SIG-M5 (cell line): ENCODE measurements around the gene TRUB2.
"Not testable (repeated sequence)": the region's sequence is repeated elsewhere in the genome, so short reads cannot be mapped to it uniquely, and the experiment has no call there.

Source experiments
- DNase-seq: peaks from one replicate; lab custom pipeline; 2025; lab: John Stamatoyannopoulos, UW

TRUB2 gene

DNA sequence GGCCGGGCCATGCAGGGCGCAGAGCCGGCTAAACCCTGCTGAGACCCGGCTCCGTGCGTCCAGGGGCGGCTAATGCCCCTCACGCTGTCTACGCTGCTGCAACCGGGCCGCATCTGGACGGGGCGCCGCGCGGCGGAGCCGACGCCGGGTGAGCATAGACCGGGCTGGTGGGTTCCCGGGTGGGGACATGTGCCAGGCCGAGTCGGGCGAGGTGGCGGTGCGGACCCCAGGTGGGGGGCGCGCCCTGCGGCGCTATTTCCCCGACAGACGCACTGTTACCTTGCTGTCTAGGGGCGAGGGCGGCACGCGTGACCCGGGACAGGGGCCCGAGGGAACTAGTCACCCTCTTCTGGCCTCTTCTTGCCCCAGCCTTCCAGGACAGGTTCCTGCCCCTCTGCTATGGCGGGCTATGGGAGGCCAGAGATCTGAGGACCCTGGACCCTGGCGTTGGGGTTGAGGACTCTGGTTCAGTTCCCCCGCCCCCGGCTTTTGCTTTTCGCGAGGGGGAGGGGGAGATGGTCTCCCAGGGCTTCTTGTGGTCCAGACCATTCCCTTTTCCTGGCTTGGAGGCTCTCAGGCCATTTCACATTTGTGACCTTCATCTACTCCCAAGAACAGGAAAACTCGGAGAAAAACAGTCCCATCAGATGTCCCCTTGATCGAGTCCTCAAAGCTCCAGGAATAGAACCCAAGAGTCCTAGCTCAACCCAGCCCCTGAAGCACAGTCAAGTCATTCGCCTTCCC lies 18.6 kb upstream of the TRUB2 start:
- DNase-seq = no peak

GRCh38 chr9:128339761-128340690 lies 17.8 kb upstream of the TRUB2 start, which contains the start of gene SLC27A4:
Gene SLC27A4, plus strand, starts transcription at chr9:128340527. Its CDS starts 2,606 bp downstream, at chr9:128343133.
- DNase-seq = no peak

GRCh38 chr9:128338852-128339614 lies 16.8 kb upstream of the TRUB2 start:
- not testable (repeated sequence) for DNase-seq

DNA sequence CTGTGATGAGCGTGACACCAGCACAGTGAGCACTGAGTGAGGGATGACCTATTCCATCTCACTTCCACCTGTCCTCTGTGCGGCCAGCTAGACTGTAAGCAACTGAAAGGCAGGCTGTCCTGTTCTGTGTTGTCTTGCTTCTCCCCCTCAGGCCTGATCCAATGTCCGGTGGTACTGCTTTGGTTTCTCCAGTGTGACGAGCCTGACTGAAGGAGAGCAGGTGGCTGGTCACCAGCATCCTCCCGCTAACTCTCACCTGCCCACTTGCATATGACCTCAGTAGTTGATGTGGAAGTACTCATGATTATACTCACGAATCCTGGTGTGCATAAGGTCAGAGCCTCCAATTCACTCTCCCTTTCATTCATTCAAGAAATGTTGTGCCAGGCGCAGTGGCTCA lies 15.7 kb upstream of the TRUB2 start:
- DNase-seq = no peak

- no peak for DNase-seq
Measured at GRCh38 chr9:128335914-128336313, 13.7 kb upstream of the TRUB2 start.

DNA sequence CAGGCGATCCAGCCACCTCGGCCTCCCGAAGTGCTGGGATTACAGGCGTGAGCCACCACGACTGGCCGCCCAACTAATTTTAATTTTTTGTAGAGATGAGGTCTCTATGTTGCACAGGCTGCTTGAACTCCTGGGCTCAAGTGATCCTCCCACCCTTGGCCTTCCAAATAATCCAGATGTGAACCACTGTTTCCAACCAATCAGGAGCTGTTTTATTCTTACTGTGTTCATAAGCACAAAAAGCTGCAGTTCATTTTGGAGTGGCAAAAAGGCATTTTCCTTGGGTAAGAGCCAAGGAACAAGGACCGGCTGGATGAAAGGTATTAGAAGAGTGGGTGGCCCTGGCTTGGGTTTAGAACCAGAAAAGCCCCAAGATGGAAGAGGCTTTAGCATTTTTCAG lies 12.9 kb upstream of the TRUB2 start:
- DNase-seq = no peak

GRCh38 chr9:128333451-128333869 lies 11.2 kb upstream of the TRUB2 start:
- DNase-seq = no peak

DNA sequence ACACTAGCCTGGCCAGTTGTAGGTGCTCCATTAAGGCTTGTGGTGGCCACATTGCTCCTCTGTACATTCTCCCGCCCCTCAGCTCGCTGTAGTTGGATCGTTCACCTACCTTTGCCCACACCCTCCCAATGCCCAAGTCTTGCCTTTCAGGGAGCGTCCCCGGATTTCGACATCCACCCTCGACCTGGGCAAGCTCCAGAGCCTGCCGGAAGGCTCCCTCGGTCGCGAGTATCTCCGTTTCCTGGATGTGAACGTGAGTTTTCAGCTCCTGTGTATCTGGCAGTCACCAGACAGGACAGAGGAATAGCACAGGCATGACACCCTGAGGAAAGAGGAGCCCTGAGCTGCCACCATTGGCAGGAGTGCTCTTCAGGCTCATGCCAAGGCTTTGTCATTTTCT lies 3.4 kb upstream of the TRUB2 start:
- DNase-seq = no peak

DNA sequence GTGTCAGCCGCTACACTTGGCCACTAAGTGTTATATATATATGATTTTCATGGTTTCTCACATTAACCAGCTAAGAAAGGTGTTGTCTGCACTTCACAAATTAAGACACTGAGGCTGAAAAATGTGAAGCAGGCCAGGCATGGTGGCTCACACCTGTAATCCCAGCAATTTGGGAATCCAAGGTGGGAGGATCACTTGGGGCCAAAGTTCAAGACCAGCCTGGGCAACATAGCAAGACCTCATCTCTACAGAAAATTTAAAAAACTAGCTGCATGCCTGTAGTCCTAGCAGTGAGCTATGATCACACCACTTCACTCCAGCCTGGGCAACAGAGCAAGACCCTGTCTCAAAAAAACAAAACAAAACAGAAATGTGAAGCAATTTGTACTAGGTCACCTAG lies 2.2 kb upstream of the TRUB2 start:
- no peak for DNase-seq

GRCh38 chr9:128323791-128324190 lies 1.5 kb upstream of the TRUB2 start:
- no peak for DNase-seq

DNA sequence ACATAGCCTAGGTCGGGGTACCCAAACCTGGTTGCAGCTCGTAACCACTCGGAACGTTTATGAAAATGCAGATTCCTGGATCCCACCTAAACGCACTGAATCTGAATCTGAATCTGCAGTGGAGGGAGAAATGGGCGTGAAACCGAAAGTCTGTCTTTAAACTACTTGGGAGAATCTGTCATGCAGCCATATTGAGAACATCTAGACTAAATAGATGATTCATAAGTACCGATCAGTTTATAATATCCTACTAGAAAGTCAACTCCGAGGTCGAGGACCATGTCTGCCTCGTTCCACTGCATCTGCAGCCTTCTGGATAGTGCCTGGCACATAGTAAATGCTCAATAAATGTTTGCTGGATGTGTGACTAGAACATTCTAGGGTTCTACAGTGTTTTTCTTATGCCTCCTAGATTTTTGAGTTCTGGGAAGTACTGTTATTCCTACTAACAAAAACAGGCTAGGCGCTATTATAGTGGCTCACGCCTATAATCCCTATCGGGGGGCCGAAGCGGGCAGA lies 1.0 kb upstream of the TRUB2 start:
- no peak for DNase-seq

DNA sequence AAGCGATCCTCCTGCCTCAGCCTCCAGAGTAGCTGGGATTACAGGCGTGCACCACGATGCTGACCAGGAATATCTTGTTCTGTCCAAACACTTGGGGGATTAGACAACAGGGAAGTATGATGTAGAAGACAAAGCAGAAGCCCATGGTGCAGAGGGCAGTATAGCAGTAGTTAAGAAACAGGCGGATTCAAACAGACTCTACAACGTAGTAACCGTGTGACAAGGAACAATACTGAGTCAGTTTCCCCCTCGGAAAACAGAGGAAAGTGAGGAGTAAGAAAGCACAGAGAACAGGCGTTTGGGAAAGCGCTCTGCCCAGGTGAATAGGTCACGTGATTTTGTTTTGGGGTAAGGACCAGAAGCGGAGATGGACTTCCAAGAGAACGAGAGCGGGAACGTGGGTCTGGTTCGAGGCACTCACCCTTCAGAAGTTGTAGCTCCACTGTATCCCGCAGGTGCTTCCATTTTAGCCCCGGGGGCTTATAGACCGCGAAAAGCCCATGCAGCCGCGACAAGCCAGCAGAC lies 306 bp downstream of the TRUB2 start:
- no peak for DNase-seq

DNA sequence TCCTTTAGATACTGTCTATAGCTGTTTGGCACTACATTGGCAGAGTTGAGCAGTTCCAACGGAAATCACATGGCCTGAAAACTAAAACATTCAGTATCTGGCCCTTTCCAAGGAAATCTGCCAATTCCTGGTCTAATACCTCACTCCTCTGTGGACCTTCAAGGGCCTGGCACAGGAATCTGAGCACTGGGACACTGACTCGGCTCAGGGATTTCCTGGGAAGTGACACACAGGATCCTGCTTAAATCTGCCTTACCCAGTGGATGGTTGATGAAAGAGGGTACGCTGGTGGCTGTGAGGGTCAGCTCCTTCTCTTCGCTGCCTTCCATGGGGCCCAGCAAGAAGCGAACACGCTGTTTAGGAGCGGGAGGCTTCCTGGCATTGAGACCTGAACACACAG lies 904 bp downstream of the TRUB2 start:
- DNase-seq = no peak

- DNase-seq = no peak
Measured at GRCh38 chr9:128317629-128318028, 4.6 kb downstream of the TRUB2 start.

- DNase-seq = no peak
Measured at GRCh38 chr9:128316421-128316820, 5.8 kb downstream of the TRUB2 start.

DNA sequence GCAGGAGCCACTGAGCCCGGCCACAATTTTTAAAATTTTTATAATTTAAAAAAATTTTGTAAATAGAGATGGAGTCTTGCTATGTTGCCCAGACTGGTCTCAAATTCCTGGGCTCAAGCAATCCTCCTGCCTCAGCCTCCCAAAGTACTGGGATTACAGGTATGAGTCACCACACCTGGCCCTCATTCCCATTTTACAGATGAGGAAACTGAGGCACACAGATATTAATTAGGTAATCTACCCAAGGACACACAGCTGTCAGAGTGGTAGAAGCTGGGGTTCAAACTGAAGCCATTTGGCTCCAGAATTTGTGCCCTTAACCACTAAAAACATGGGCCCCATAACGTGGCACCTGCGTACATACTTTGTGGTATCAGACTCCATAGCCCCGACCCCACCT lies 7.5 kb downstream of the TRUB2 start:
- DNase-seq = no peak

DNA sequence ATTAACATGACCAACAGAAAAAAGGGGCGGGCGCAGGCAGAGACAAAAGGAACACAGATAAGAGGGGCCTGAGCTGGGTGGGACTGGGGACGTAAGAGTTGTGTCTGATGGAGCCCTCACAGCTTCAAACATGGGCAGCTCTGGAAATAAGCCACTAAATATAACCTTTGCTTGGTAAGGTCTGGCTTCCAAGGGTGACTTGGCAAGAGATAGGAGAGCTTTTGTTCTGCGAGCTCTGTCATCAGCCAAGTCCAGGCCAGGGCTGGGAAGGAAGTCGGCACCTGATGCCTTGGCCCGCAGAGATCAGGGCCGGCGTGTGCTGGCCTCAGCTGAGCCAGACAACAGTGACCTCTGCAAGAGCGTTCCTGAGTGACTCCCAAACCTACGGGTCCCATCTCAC lies 11.8 kb downstream of the TRUB2 start:
- no peak for DNase-seq

GRCh38 chr9:128309551-128309950 lies 12.7 kb downstream of the TRUB2 start:
- no peak for DNase-seq

DNA sequence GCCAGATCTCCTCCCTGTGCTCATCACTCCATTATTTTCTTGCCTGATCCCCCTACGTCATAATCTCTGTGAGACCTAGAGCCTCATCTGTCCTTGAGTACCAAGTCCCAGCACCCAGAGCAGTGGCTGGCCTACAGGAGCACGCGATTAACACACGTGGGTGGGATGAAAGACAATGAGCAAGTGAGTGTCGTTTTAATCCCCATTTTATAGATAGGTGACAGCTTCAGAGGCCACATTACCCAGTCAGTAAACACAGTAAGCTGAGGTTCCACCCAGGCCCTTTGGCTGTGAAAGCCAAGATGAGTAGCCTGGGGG lies 17.3 kb downstream of the TRUB2 start:
- no peak for DNase-seq

DNA sequence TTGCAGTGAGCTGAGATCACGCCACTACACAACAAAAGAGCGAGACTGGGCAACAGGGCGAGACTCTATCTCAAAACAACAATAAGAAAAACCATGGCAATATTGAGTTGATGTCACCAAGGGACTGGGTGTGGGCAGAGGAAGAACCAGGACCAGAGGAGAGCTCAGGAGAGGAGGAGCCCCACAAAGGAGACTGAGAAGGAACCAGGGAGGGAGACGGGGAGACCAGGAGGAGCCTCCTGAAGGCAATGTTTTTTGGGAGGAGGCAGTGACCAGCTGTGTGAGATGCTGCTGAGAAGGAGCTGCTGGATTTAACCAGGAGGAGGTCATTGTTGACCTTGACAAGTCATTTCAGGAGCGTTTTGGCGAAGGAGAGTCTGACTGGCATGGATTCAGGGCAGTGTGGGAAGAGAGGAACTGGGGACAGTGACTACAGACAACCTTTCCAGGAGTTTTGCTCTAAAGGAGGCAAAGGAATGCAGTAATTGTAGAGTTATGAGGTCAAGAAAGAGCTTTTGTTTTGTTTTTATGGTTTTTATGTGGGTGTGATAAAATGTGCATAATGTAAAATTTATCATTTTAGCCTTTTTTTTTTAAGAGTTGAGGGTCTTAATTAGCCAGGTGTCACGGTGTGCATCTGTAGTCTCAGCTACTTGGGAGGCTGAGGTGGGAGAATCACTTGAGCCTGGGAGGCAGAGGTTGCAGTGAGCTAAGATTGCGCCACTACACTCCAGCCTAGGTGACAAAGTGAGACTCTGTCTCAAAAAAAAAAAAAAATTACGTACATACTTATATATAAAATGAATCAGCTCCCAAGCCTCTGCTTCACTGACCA lies 17.9 kb downstream of the TRUB2 start:
- no peak for DNase-seq
